HG03457 (cell line): ENCODE data around the gene KCNJ4.
"Not testable (repeated sequence)": the region's sequence is repeated elsewhere in the genome, so short reads cannot be mapped to it uniquely, and the experiment has no call there.

ENCODE experiments used
- ATAC-seq: cut with Tn5 transposase; IDR thresholded peaks from one replicate; pipeline ENCODE4 v1.9.1; 2021; ENCODE audit warnings: moderate number of reproducible peaks; ENCODE audit not compliant: unreplicated experiment

Gene KCNJ4

DNA sequence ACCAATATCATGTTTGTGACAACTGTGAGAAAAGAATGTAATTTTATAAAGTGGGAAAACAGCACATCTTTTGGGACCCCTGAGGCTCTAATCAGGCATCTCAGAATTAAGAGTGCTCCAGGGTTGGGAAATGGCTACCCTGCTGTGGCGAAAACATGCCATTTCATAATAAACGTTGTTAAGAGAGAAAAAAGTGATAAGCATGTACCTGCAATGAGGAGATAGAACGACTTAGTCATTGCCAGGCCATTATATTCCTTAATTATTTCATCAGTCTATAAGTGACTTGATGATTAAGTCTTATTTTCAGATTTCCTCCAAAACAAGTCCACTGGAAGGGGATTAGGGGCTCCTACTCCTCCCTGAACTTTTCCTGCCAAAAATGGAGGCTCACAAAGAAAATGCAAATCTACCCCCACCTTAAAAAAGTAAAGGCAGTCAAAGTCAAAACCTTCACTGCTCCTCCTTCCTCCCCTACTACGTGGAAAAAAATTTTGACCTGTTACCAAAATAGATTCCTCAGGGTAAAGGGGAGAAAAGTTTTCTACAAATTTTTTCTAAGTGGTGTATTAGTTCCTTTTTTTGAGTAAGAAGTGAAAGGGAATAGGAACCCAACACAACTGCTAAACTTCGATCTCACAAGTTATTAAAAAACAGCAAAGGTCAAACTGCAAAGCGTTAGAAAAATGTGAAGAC is 59.9 kb downstream of the KCNJ4 start:
- ATAC-seq, result not testable (repeated sequence)

DNA sequence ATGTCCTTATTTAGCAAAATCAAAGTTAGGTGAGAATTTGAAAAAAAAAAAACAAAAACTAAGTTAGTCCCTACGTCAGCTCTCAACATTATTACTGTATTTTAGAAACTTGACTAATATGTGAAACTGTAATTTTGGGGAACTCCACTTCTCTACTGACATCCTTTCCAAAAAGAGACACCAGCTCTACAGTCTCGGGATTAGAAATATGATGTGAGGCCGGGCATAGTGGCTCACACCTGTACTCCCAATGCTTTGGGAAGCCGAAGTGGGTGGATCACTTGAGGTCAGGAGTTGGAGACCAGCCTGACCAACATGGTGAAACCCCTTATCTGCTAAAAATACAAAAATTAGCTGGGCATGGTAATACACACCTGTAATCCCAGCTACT is 65.6 kb downstream of the KCNJ4 start:
- not testable (repeated sequence) for ATAC-seq

DNA sequence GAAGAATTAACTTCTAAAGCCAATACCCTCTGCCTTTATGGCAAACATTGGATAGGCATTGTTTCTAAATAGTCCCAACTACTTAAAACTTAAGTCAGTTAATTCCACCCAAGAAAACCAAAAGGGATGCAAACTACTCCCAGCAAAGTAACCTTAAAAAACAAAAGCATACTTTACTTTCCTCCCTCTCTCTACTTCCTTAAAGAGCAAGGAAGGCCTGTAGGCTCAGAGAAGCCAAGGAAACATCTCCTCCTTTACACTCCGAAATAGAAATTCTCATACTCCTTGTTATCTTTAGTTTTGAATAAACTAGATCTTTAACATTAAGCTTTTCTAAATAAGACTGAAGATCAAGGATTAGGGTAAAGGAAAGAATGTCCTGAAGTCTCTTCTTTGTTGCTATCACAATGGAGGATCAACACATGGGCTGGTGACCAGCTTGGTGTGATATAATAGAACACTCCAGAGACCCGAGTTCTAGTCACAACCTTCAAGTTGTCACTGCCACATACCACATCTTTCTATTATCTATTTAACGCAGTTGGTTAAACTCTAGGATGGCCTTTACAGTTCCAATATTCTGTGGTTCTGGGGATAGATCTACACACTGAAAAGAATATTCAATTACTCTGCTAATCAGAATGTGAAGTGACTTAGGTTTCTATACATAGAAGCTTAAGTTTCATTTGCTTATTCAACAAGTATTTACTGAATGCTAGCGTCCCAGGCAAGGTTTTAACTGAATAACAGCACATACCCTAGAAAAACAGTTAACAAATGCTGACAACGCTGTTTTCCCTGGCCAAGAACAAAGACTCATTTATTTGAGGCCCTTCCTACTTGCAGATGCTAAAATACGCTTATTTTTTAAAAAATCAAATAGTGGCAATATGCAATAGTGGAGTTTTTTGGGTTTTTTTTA is 66.2 kb downstream of the KCNJ4 start:
- not testable (repeated sequence) for ATAC-seq

DNA sequence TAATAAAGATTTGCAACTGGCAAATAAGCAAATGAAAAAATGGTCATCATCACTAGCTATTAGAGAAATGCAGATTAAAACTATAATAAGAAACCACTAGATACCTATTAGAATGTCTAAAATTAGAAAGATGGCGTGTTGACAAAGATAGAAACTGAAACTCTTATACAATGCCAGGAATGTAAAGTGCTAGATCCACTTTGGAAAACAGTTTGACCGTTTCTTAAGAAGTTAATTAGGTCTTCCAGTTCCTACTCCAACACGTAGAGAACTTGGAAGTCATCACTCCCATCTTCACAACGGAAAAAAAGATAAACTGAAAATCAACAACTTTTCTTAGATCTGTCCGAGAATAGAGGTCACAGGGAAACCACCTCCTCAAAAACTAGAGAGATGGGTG is 68.1 kb downstream of the KCNJ4 start:
- ATAC-seq, result not testable (repeated sequence)

DNA sequence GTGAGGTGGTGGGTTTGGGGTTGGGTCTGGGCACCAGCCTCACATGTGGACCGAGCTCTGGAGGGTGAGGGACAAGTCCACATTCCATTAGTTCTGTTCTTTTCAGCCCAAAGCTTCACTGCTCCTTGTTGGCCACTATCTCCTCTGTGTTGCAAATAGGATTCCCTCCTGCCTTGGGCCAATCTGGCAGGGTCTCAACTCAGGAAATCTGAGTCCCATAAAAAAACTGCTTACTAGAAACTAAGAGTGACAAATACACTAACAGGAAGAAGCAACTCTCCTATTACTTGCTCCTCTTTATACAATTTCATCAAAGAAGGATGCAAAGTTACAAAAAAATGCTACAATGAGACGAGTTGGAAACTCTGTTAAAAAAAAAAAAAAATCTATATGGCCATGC is 71.6 kb downstream of the KCNJ4 start:
- ATAC-seq, result no peak

DNA sequence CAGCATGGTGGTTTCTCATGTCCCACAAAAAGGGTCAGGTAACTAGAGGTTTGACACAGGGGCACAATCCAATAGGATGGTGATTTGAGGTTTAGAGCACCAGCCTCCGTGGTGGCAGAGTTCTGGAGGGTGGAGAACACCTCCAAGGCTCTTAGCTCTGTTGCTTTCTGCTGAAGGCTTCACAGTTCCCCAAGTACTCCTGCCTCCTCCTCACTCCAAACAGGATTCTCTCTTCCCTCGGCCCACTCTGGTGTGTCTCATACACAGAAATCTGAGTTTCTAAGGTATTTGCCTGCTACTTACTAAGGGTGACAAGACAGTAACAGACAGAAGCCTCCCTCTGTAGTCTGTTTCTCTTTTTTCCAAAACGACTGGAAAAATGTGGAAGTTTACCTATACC is 73.6 kb downstream of the KCNJ4 start:
- ATAC-seq, result not testable (repeated sequence)
